Measurements from ENCODE around the gene MUC5B.
"Not testable (repeated sequence)": the region's sequence is repeated elsewhere in the genome, so short reads cannot be mapped to it uniquely, and the experiment has no call there.

MUC5B gene

GRCh38 chr11:1180171-1180570 is 42.7 kb upstream of the MUC5B start:
- no peaks in the 10 kb centered on the region for H3K36me3 ChIP-seq (ENCODE audit: control insufficient read depth in 1 of 2, insufficient read depth in 2 of 2, low read length in 2 of 2)
- no peak overlapping the region for H3K4me3 ChIP-seq (ENCODE audit: low read depth in 1 of 2, low read length in 2 of 2)

GRCh38 chr11:1180947-1181391 is 41.9 kb upstream of the MUC5B start:
- Histone ChIP-seq H3K9me3 (ENCODE audit: control insufficient read depth in 1 of 2, low read length in 2 of 2) (no peaks in the 10 kb centered on the region), H3K4me3 (ENCODE audit: low read depth in 1 of 2, low read length in 2 of 2) (no peak overlapping the region), H3K4me1 (ENCODE audit: control insufficient read depth in 1 of 2, insufficient read depth in 2 of 2, low read length in 2 of 2) (no peaks in the 10 kb centered on the region), H3K36me3 (ENCODE audit: control insufficient read depth in 1 of 2, insufficient read depth in 2 of 2, low read length in 2 of 2) (no peaks in the 10 kb centered on the region), H3K27me3 (ENCODE audit: low read depth, low read length) (no peaks in the 10 kb centered on the region), H3K27ac (ENCODE audit: low read length) (no peak overlapping the region)

More at GRCh38 chr11:1180171-1180570, 42.7 kb upstream of the MUC5B start:
- Histone ChIP-seq H3K27ac (ENCODE audit: low read length) (no peak overlapping the region), H3K27me3 (ENCODE audit: low read depth, low read length) (no peaks in the 10 kb centered on the region), H3K9me3 (ENCODE audit: control insufficient read depth in 1 of 2, low read length in 2 of 2) (no peaks in the 10 kb centered on the region), H3K4me1 (ENCODE audit: control insufficient read depth in 1 of 2, insufficient read depth in 2 of 2, low read length in 2 of 2) (no peaks in the 10 kb centered on the region)

GRCh38 chr11:1181420-1181819 is 41.4 kb upstream of the MUC5B start:
- H3K9me3 ChIP-seq (ENCODE audit: control insufficient read depth in 1 of 2, low read length in 2 of 2) = no peaks in the 10 kb centered on the region
- H3K4me3 ChIP-seq (ENCODE audit: low read depth in 1 of 2, low read length in 2 of 2) = no peak overlapping the region
- H3K36me3 ChIP-seq (ENCODE audit: control insufficient read depth in 1 of 2, insufficient read depth in 2 of 2, low read length in 2 of 2) = no peaks in the 10 kb centered on the region
- no peaks in the 10 kb centered on the region for H3K27me3 ChIP-seq (ENCODE audit: low read depth, low read length)
- no peaks in the 10 kb centered on the region for H3K4me1 ChIP-seq (ENCODE audit: control insufficient read depth in 1 of 2, insufficient read depth in 2 of 2, low read length in 2 of 2)
- no peak overlapping the region for H3K27ac ChIP-seq (ENCODE audit: low read length)

GRCh38 chr11:1181853-1182535 is 40.9 kb upstream of the MUC5B start:
- Histone ChIP-seq H3K9me3 (ENCODE audit: control insufficient read depth in 1 of 2, low read length in 2 of 2) (peaks cover 0 to 3% of the 10 kb centered on the region in 2 donors), H3K27me3 (ENCODE audit: low read depth, low read length) (no peaks in the 10 kb centered on the region), H3K4me1 (ENCODE audit: control insufficient read depth in 1 of 2, insufficient read depth in 2 of 2, low read length in 2 of 2) (no peaks in the 10 kb centered on the region), H3K27ac (ENCODE audit: low read length) (no peak overlapping the region), H3K4me3 (ENCODE audit: low read depth in 1 of 2, low read length in 2 of 2) (no peak overlapping the region), H3K36me3 (ENCODE audit: control insufficient read depth in 1 of 2, insufficient read depth in 2 of 2, low read length in 2 of 2) (no peaks in the 10 kb centered on the region)

GRCh38 chr11:1184139-1184538 is 38.7 kb upstream of the MUC5B start:
- not testable (repeated sequence) for H3K4me3 ChIP-seq (ENCODE audit: low read depth in 1 of 2, low read length in 2 of 2); H3K27me3 ChIP-seq (ENCODE audit: low read depth, low read length); H3K9me3 ChIP-seq (ENCODE audit: control insufficient read depth in 1 of 2, low read length in 2 of 2); H3K36me3 ChIP-seq (ENCODE audit: control insufficient read depth in 1 of 2, insufficient read depth in 2 of 2, low read length in 2 of 2); H3K27ac ChIP-seq (ENCODE audit: low read length); H3K4me1 ChIP-seq (ENCODE audit: control insufficient read depth in 1 of 2, insufficient read depth in 2 of 2, low read length in 2 of 2)

- H3K27me3 ChIP-seq (ENCODE audit: low read depth, low read length); H3K36me3 ChIP-seq (ENCODE audit: control insufficient read depth in 1 of 2, insufficient read depth in 2 of 2, low read length in 2 of 2); H3K4me1 ChIP-seq (ENCODE audit: control insufficient read depth in 1 of 2, insufficient read depth in 2 of 2, low read length in 2 of 2); H3K4me3 ChIP-seq (ENCODE audit: low read depth in 1 of 2, low read length in 2 of 2); H3K27ac ChIP-seq (ENCODE audit: low read length); H3K9me3 ChIP-seq (ENCODE audit: control insufficient read depth in 1 of 2, low read length in 2 of 2): not testable (repeated sequence)
Measured at GRCh38 chr11:1188451-1189130, 34.3 kb upstream of the MUC5B start.

GRCh38 chr11:1189816-1190215 is 33.0 kb upstream of the MUC5B start:
- H3K4me1 ChIP-seq (ENCODE audit: control insufficient read depth in 1 of 2, insufficient read depth in 2 of 2, low read length in 2 of 2); H3K27me3 ChIP-seq (ENCODE audit: low read depth, low read length); H3K9me3 ChIP-seq (ENCODE audit: control insufficient read depth in 1 of 2, low read length in 2 of 2); H3K27ac ChIP-seq (ENCODE audit: low read length); H3K4me3 ChIP-seq (ENCODE audit: low read depth in 1 of 2, low read length in 2 of 2); H3K36me3 ChIP-seq (ENCODE audit: control insufficient read depth in 1 of 2, insufficient read depth in 2 of 2, low read length in 2 of 2): not testable (repeated sequence)

GRCh38 chr11:1191786-1192470 is 30.9 kb upstream of the MUC5B start:
- not testable (repeated sequence) for H3K36me3 ChIP-seq (ENCODE audit: control insufficient read depth in 1 of 2, insufficient read depth in 2 of 2, low read length in 2 of 2); H3K27ac ChIP-seq (ENCODE audit: low read length); H3K4me1 ChIP-seq (ENCODE audit: control insufficient read depth in 1 of 2, insufficient read depth in 2 of 2, low read length in 2 of 2); H3K4me3 ChIP-seq (ENCODE audit: low read depth in 1 of 2, low read length in 2 of 2); H3K27me3 ChIP-seq (ENCODE audit: low read depth, low read length); H3K9me3 ChIP-seq (ENCODE audit: control insufficient read depth in 1 of 2, low read length in 2 of 2)

GRCh38 chr11:1192741-1193325 is 30.0 kb upstream of the MUC5B start:
- no peak overlapping the region for H3K27ac ChIP-seq (ENCODE audit: low read length)
- H3K4me3 ChIP-seq (ENCODE audit: low read depth in 1 of 2, low read length in 2 of 2) = no peak overlapping the region
- no peaks in the 10 kb centered on the region for H3K27me3 ChIP-seq (ENCODE audit: low read depth, low read length)
- no peaks in the 10 kb centered on the region for H3K4me1 ChIP-seq (ENCODE audit: control insufficient read depth in 1 of 2, insufficient read depth in 2 of 2, low read length in 2 of 2)
- H3K36me3 ChIP-seq (ENCODE audit: control insufficient read depth in 1 of 2, insufficient read depth in 2 of 2, low read length in 2 of 2) = no peaks in the 10 kb centered on the region
- no peaks in the 10 kb centered on the region for H3K9me3 ChIP-seq (ENCODE audit: control insufficient read depth in 1 of 2, low read length in 2 of 2)

GRCh38 chr11:1193326-1194230 is 29.3 kb upstream of the MUC5B start:
- Histone ChIP-seq H3K4me1 (ENCODE audit: control insufficient read depth in 1 of 2, insufficient read depth in 2 of 2, low read length in 2 of 2) (no peaks in the 10 kb centered on the region), H3K4me3 (ENCODE audit: low read depth in 1 of 2, low read length in 2 of 2) (no peak overlapping the region), H3K27ac (ENCODE audit: low read length) (no peak overlapping the region), H3K36me3 (ENCODE audit: control insufficient read depth in 1 of 2, insufficient read depth in 2 of 2, low read length in 2 of 2) (no peaks in the 10 kb centered on the region), H3K9me3 (ENCODE audit: control insufficient read depth in 1 of 2, low read length in 2 of 2) (no peaks in the 10 kb centered on the region), H3K27me3 (ENCODE audit: low read depth, low read length) (no peaks in the 10 kb centered on the region)

Measured in muscle layer of duodenum (tissue), 2 donors.